ENCODE data around the gene PAM. TPM values are rescaled to one million over a fixed set of nuclear protein-coding genes. Genes with fewer than 3 reads are reported as not detected.

Gene PAM
- total RNA-seq, 4 donors from 2014 or later = 37.8 to 144 (median 92.7) TPM

- intact Hi-C loops (cut with DNase I; ENCODE audit: low total_unique reads) = no loop called here
- no peak for DNase-seq (ENCODE audit: low spot score in 2 of 2)
- no peak overlapping the region for H3K4me3 ChIP-seq (ENCODE audit: low read depth, poor library complexity, severe bottlenecking)
- TF ChIP-seq POLR2A (IDR thresholded peaks at IDR 0.05) = no peak
- WGBS, 2 donors = 45 to 51% methylated on average over 2 of the region's 2 CpGs
Measured at GRCh38 chr5:102811972-102812371, 56.9 kb downstream of the PAM start.

GRCh38 chr5:102813740-102814139 is 58.6 kb downstream of the PAM start:
- no peak for DNase-seq (ENCODE audit: low spot score in 2 of 2)
- no peak overlapping the region for H3K4me3 ChIP-seq (ENCODE audit: low read depth, poor library complexity, severe bottlenecking)
- no peak for TF ChIP-seq CTCF (IDR thresholded peaks at IDR 0.05)
- TF ChIP-seq POLR2A (IDR thresholded peaks at IDR 0.05) = no peak
- WGBS, 2 donors = 0 to 45% methylated on average over 1 of the region's 1 CpG
- intact Hi-C loops (cut with DNase I; ENCODE audit: low total_unique reads) = no loop called here

GRCh38 chr5:102815084-102815483 is 60.0 kb downstream of the PAM start:
- H3K4me3 ChIP-seq (ENCODE audit: low read depth, poor library complexity, severe bottlenecking) = no peak overlapping the region
- DNase-seq (ENCODE audit: low spot score in 2 of 2) = no peak
- 67 to 68% methylated on average over 4 of the region's 4 CpGs for WGBS, 2 donors
- TF ChIP-seq POLR2A (IDR thresholded peaks at IDR 0.05) (no peak), CTCF (IDR thresholded peaks at IDR 0.05) (no peak)
- intact Hi-C loops (cut with DNase I; ENCODE audit: low total_unique reads) = no loop called here

GRCh38 chr5:102815540-102816332 is 60.6 kb downstream of the PAM start:
- no peak for TF ChIP-seq POLR2A (IDR thresholded peaks at IDR 0.05)
- TF ChIP-seq CTCF (IDR thresholded peaks at IDR 0.05) = no peak
- intact Hi-C loops (cut with DNase I; ENCODE audit: low total_unique reads) = no loop called here
- no peak for DNase-seq (ENCODE audit: low spot score in 2 of 2)
- no peak overlapping the region for H3K4me3 ChIP-seq (ENCODE audit: low read depth, poor library complexity, severe bottlenecking)
- 34 to 37% methylated on average over 3 of the region's 3 CpGs for WGBS, 2 donors

GRCh38 chr5:102818345-102818744 is 63.2 kb downstream of the PAM start:
- TF ChIP-seq CTCF (IDR thresholded peaks at IDR 0.05) (no peak), POLR2A (IDR thresholded peaks at IDR 0.05) (no peak)
- no peak overlapping the region for H3K4me3 ChIP-seq (ENCODE audit: low read depth, poor library complexity, severe bottlenecking)
- intact Hi-C loops (cut with DNase I; ENCODE audit: low total_unique reads) = no loop called here
- DNase-seq (ENCODE audit: low spot score in 2 of 2) = no peak
- WGBS, 2 donors = 65 to 87% methylated on average over 1 of the region's 1 CpG

GRCh38 chr5:102818934-102819333 is 63.8 kb downstream of the PAM start:
- intact Hi-C loops (cut with DNase I; ENCODE audit: low total_unique reads) = no loop called here
- no peak for TF ChIP-seq POLR2A (IDR thresholded peaks at IDR 0.05)
- no peak for TF ChIP-seq CTCF (IDR thresholded peaks at IDR 0.05)
- 78 to 80% methylated on average over 5 of the region's 5 CpGs for WGBS, 2 donors
- no peak overlapping the region for H3K4me3 ChIP-seq (ENCODE audit: low read depth, poor library complexity, severe bottlenecking)
- DNase-seq (ENCODE audit: low spot score in 2 of 2) = no peak
